Measurements from ENCODE around the gene SPACA7.

DNA sequence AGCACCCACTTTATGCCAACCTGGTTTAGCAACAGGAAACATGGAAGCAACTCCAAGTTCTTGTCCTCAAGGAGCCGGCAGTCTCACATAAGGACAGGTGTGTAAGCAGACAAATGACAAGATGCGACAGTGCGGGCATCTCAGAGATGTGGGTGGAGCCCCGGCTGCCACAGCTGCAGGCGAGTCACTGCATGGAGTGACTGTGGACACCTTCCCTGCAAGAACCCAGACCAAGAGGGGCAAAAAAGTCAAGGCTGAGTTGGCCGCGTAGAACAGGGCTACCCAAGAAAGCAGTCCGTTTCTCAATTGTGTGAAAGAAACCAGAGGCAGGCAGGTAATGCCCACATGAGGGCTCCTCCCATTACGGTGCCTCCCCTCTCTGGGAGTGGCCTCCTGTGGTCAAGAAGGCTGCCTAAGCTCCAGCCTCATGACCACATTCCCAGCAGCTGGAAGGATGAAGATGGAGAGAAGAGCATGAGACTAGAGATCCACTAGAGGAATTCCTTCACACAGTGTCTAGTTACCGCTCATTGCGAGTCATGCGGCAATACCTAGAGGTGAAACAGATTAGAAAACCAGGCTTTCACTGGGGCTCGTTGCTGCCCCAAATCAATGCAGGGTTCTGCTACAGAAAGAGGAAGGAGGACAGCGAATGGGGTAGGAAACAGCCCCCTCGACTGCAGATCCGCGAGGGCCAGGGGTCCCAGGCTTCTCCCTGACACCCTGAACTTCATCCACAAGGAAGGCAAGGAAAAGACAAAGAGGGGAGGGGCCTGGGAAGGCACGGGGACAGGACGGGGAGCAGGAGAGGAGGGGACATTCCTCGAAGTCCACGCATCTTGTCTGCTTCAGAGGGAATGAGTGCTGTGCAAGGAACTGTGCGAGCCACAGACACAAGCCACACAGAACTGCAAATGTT is 80.2 kb downstream of the SPACA7 start:
- TF ChIP-seq CTCF (IDR thresholded peaks at IDR 0.05): no peak
- TF ChIP-seq POLR2A (IDR thresholded peaks at IDR 0.05): no peak
- TF ChIP-seq POLR2AphosphoS5 (IDR thresholded peaks at IDR 0.05): no peak
